Stomach (tissue), 9 donors: ENCODE data around the gene TMEM107. TPM values are rescaled to one million over a fixed set of nuclear protein-coding genes. Genes with fewer than 3 reads are reported as not detected.

Source experiments
- DNase-seq, 2 donors: peaks; one replicate each; pipeline versions ENCODE4 v3.0.0 to v3.0.0-alpha.2; 2013 to 2019
- H3K27ac ChIP-seq, 5 donors: fragments of 200-600 bp in 4 of 5; sonication (generic) in 4 of 5; one replicate each; pipeline ENCODE4 v1.5.1; 2013 to 2019; ENCODE audit warnings: mild to moderate bottlenecking in 1 of 5, moderate library complexity in 1 of 5
- H3K27me3 ChIP-seq, 3 donors: fragments of 200-600 bp; sonication (generic); one replicate each; pipeline ENCODE4 v1.5.1; 2017 to 2019; ENCODE audit warnings: mixed run types in 1 of 3
- H3K36me3 ChIP-seq, 4 donors: fragments of 200-600 bp; sonication (generic); 1 replicate in 3 of 4; 2 replicates in 1 of 4; pipeline ENCODE4 v1.5.1; 2016 to 2019
- H3K4me1 ChIP-seq, 4 donors: fragments of 200-600 bp; sonication (generic); one replicate each; pipeline ENCODE4 v1.5.1; 2016 to 2019
- H3K4me3 ChIP-seq, 4 donors: fragments of 200-600 bp; sonication (generic) in 3 of 4; one replicate each; pipeline ENCODE4 v1.5.1; 2016 to 2019; ENCODE audit warnings: mild to moderate bottlenecking in 1 of 4
- H3K9me3 ChIP-seq, 4 donors: fragments of 200-600 bp; sonication (generic); one replicate each; pipeline ENCODE4 v1.5.1; 2016 to 2019
- EP300 ChIP-seq: sonication (generic); formaldehyde crosslinking; IDR thresholded peaks from one replicate; pipeline ENCODE4 v1.6.1; 2017; ENCODE audit warnings: antibody characterized with exemption
- POLR2A ChIP-seq, 4 donors: fragments of 450-650 bp; IDR thresholded peaks; one replicate each; pipeline ENCODE4 v1.6.1; 2016; ENCODE audit warnings: antibody characterized with exemption in 4 of 4, control low read depth in 2 of 4, mild to moderate bottlenecking in 1 of 4, moderate library complexity in 1 of 4
- POLR2AphosphoS5 ChIP-seq, 3 donors: sonication (generic); formaldehyde crosslinking; IDR thresholded peaks; one replicate each; pipeline ENCODE4 v1.6.1; 2016; ENCODE audit warnings: antibody characterized with exemption in 3 of 3
- WGBS, 5 donors: extraction: QIAGEN DNeasy Blood & Tissue Kit in 3 of 5; methylation state at CpG; one replicate each; pipeline versions ENCODE4 v1.1.5 to v1.1.7; 2013 to 2018; 5-methylcytosine and 5-hydroxymethylcytosine counted together
- intact Hi-C: fragments of 100-400 bp; cut with DNase I; formaldehyde crosslinking; loops from one replicate; pipeline ENCODE4 v1.15.1; 2023; ENCODE audit warnings: low total_unique reads
- polyA plus RNA-seq, 3 donors: library from polyadenylated mRNA; stranded (reverse); fragments of 200-250 nt; gene quantifications; one replicate each; pipeline ENCODE4 v1.2.3, GENCODE V29; 2013
- total RNA-seq, 5 donors: library from RNA; depleted of rRNA; stranded (reverse); fragments of >200 nt; gene quantifications; one replicate each; pipeline versions ENCODE4 v1.1.0 to v1.2.3, GENCODE V29; 2014 to 2016
- TF ChIP-seq, protein P1 (sequence below), 7 experiments: fragments of 450-650 bp in 4 of 7; fragments of 200-600 bp in 3 of 7; sonication (generic) in 3 of 7; IDR thresholded peaks; one replicate each; pipeline ENCODE4 v1.5.1; 2016 to 2019; ENCODE audit warnings: antibody characterized with exemption in 7 of 7, control low read depth in 2 of 7, mild to moderate bottlenecking in 1 of 7
- donor health status: healthy with polysubstance abuse.
- donor health status: Bipolar disorder and iron deficiency.
- donor health status: healthy.

The TMEM107 gene
- total and polyA plus RNA-seq, 8 donors = 5.2 to 37.6 (median 9.4) TPM

DNA sequence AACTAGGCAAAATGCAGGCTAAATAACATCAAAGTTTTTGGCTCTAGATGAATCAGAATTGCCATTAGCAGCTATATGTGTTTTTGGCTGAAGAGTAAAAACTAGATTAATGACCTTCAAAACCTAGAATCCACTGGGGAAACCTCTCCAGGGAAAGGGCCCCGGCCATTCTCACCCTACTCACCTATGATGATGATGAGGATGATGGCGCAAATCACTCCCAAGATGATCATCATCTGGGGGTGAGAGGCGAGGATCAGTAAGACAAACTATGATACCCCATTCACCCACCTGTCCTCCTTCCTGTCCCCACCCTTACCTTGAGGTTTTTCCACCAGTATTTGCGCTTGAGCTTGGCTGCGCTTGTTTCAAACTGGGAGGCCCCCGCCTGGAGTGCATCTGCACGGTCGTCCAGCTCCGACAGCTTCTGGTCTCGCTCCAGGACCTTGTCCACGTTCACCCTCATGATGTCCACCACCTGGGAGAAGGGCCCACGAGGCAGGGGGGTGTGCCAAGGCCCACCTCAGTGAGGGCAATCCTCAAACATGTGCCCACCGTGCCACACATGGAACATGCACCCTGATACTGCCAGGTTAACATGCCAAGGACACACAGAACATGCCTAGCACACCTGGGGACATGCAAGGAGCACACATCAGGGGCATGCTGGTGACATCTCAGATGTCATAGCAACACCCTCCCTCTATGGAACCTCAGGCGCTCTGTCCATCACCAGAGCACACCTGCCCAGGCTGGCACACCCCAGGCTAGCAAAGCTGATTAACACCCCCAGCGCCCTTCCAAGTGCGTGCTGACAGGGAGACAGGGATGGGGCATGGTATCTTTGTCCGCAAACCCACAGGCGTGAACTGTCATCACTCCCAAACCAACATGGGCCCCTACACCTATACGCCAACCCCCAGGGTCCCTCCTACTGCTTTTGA is 14.6 kb downstream of the TMEM107 start:
- intact Hi-C loops = no loop called here
- peak overlapping the region; percentile 69 to 97 (median 94) for H3K4me3 ChIP-seq
- H3K9me3 ChIP-seq = no peaks in the 10 kb centered on the region
- peak overlapping the region; percentile 98 to 100 (median 99) for H3K27ac ChIP-seq
- H3K36me3 ChIP-seq = peaks cover 18 to 41% (median 26%) of the 10 kb centered on the region in 4 donors
- WGBS, 5 donors = 35 to 50% (median 42%) methylated on average over 15 to 19 of the region's 19 CpGs
- no peaks in the 10 kb centered on the region for H3K27me3 ChIP-seq
- peaks cover 51 to 74% (median 64%) of the 10 kb centered on the region in 4 donors for H3K4me1 ChIP-seq
- peak in 1 of 2 donors; percentile 3 for DNase-seq
- TF ChIP-seq EP300 (no peak), POLR2A (IDR thresholded peaks at IDR 0.05) (no peak), POLR2AphosphoS5 (IDR thresholded peaks at IDR 0.05) (no peak)
- TF ChIP-seq, protein P1, sequence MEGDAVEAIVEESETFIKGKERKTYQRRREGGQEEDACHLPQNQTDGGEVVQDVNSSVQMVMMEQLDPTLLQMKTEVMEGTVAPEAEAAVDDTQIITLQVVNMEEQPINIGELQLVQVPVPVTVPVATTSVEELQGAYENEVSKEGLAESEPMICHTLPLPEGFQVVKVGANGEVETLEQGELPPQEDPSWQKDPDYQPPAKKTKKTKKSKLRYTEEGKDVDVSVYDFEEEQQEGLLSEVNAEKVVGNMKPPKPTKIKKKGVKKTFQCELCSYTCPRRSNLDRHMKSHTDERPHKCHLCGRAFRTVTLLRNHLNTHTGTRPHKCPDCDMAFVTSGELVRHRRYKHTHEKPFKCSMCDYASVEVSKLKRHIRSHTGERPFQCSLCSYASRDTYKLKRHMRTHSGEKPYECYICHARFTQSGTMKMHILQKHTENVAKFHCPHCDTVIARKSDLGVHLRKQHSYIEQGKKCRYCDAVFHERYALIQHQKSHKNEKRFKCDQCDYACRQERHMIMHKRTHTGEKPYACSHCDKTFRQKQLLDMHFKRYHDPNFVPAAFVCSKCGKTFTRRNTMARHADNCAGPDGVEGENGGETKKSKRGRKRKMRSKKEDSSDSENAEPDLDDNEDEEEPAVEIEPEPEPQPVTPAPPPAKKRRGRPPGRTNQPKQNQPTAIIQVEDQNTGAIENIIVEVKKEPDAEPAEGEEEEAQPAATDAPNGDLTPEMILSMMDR (IDR thresholded peaks at IDR 0.05) = no peak

DNA sequence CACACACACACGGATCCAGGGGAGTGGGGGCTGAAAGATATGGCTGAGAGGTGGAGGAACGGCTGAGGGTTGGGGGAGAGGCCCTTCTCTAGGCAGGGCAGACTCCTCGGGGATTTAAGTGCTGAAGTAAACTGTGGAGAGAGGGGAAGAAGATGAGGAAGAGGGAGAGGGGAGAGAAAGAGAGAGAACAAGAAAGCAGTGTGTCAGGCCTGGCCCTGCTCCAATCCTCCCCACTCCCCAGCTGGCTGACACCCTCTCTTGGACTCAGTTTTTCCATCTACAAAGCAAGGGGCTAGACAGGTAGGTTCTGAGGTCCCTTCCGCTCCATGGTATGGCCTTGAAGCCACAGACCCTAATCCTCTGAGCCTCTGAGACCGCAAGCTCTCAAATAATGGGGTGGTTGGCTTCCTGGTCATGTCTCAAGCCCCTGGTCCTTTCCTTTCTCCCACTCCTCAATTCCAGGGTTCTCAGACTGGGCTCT is 15.4 kb downstream of the TMEM107 start:
- intact Hi-C loops = no loop called here
- DNase-seq = peak in 1 of 2 donors; percentile 31
- 42 to 50% (median 46%) methylated on average over 5 of the region's 5 CpGs for WGBS, 5 donors
- Histone ChIP-seq H3K36me3 (peaks cover 18 to 41% (median 26%) of the 10 kb centered on the region in 4 donors), H3K27ac (peak overlapping the region; percentile 37 to 100 (median 98)), H3K9me3 (no peaks in the 10 kb centered on the region), H3K4me1 (peaks cover 51 to 74% (median 64%) of the 10 kb centered on the region in 4 donors), H3K27me3 (no peaks in the 10 kb centered on the region), H3K4me3 (peak overlapping the region in 2 of 4 donors; percentile 69 to 92)
- TF ChIP-seq EP300 = no peak
- TF ChIP-seq, protein P1 (IDR thresholded peaks at IDR 0.05) = no peak
- no peak for TF ChIP-seq POLR2A (IDR thresholded peaks at IDR 0.05)
- no peak for TF ChIP-seq POLR2AphosphoS5 (IDR thresholded peaks at IDR 0.05)

DNA sequence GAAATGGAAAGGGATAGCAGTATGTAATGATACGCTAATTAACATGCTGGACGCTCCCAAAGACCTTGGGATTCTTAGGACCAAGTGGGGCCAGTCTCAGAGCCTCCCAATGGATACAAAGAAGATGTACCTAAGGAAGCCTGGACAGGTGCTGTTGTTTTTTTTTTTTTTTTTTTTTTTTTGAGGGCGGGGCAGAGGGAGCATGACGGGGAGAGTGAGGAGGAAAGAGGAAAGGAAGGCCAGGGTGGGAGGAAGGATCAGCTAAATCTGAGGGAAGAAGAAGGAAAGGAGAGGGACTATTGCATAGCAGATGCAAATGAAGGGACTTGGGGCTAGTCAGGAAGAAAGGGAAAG is 16.0 kb downstream of the TMEM107 start:
- TF ChIP-seq, protein P1 (IDR thresholded peaks at IDR 0.05) = no peak
- TF ChIP-seq POLR2A (IDR thresholded peaks at IDR 0.05) (no peak), EP300 (no peak), POLR2AphosphoS5 (IDR thresholded peaks at IDR 0.05) (no peak)
- Histone ChIP-seq H3K9me3 (no peaks in the 10 kb centered on the region), H3K27ac (peak overlapping the region; percentile 48 to 100 (median 99)), H3K36me3 (peaks cover 18 to 41% (median 26%) of the 10 kb centered on the region in 4 donors), H3K4me3 (no peak overlapping the region), H3K27me3 (no peaks in the 10 kb centered on the region), H3K4me1 (peaks cover 51 to 78% (median 64%) of the 10 kb centered on the region in 4 donors)
- intact Hi-C loops = no loop called here
- 50 to 62% (median 56%) methylated on average over 3 to 4 of the region's 4 CpGs for whole genome bisulfite sequencing, 5 donors
- no peak for DNase-seq

DNA sequence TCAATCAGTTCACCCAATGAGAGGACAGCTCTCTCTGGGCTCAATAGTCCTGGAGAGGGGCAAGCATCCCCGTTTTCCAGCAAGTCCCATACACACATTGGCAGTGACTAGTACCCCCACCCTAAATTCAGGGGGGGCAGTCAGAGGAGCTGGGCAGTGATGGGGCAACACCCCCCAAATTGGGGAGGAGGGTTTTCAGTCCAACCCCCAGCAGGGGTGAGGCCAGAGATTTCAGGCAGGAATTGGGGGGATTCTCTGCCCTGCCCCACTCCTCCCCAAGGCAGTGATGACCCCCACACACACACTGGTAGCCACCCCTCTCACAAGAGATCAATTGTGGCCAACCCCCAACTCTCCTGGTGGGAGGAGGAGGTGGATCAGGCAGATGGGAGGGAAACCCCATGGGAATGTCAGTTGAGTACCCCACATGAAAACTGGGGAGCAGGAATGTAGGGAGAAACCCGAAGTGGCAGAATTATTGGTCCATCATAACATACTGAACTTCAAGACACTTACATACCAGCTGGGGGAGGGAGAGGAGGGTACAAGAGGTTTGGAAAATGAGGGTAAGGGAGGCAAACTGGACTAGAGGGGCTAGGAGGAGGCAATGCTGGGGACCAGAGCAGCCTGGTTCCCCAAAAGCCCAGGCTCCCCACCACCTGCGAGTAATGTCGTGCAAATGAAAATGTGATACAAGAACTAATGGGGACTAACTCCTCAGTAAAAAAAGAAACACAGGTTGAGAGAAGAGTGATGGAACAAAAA is 16.5 kb downstream of the TMEM107 start:
- Histone ChIP-seq H3K4me1 (peaks cover 51 to 78% (median 64%) of the 10 kb centered on the region in 4 donors), H3K36me3 (peaks cover 18 to 41% (median 26%) of the 10 kb centered on the region in 4 donors), H3K9me3 (no peaks in the 10 kb centered on the region), H3K27me3 (no peaks in the 10 kb centered on the region), H3K27ac (peak overlapping the region; percentile 19 to 100 (median 99)), H3K4me3 (peak overlapping the region in 1 of 4 donors; percentile 9)
- 67 to 80% (median 70%) methylated on average over 4 of the region's 4 CpGs for WGBS, 5 donors
- TF ChIP-seq POLR2AphosphoS5 (IDR thresholded peaks at IDR 0.05) = no peak
- TF ChIP-seq, protein P1 (IDR thresholded peaks at IDR 0.05) = no peak
- no peak for TF ChIP-seq EP300
- no peak for TF ChIP-seq POLR2A (IDR thresholded peaks at IDR 0.05)
- peak in 1 of 2 donors; percentile 20 for DNase-seq
- intact Hi-C loops = no loop called here
